22Rv1 (cell line): ENCODE data around the gene TXNRD2.

ENCODE experiments used
- H3K27ac ChIP-seq: fragments of 450-650 bp; 2 replicates; pipeline ENCODE4 v1.5.1; 2017
- ZFX ChIP-seq: fragments of 450-650 bp; IDR thresholded peaks from 2 replicates; pipeline ENCODE4 v1.6.1; 2017; ENCODE audit warnings: antibody characterized with exemption, borderline replicate concordance
- TF ChIP-seq, protein P1 (sequence below): fragments of 450-650 bp; IDR thresholded peaks from 2 replicates; pipeline ENCODE4 v1.5.1; 2017; ENCODE audit warnings: mild to moderate bottlenecking

Gene TXNRD2

DNA sequence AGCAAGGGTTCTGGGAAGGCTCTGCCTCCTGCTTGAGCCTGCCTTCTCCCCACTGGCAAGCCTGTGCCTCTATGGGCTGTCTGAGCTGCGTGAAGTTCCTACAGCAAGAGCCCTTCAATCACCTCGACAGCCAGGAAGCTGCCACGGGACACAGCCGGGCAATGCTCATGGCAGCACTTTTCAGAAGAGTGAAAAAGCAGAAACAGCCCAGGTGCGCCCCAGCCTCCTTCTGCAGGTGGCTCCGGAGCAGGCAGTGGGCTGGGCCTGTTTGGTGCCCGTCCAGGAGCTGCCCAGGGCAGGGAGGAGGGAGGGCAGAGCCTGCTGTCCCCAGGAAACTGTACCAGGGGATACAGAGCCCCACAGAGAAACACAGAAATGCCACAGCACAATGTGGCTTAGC is 24.7 kb downstream of the TXNRD2 start:
- H3K27ac ChIP-seq, result no peak overlapping the region
- TF ChIP-seq, protein P1, sequence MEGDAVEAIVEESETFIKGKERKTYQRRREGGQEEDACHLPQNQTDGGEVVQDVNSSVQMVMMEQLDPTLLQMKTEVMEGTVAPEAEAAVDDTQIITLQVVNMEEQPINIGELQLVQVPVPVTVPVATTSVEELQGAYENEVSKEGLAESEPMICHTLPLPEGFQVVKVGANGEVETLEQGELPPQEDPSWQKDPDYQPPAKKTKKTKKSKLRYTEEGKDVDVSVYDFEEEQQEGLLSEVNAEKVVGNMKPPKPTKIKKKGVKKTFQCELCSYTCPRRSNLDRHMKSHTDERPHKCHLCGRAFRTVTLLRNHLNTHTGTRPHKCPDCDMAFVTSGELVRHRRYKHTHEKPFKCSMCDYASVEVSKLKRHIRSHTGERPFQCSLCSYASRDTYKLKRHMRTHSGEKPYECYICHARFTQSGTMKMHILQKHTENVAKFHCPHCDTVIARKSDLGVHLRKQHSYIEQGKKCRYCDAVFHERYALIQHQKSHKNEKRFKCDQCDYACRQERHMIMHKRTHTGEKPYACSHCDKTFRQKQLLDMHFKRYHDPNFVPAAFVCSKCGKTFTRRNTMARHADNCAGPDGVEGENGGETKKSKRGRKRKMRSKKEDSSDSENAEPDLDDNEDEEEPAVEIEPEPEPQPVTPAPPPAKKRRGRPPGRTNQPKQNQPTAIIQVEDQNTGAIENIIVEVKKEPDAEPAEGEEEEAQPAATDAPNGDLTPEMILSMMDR, result no peak
- no peak for TF ChIP-seq ZFX

DNA sequence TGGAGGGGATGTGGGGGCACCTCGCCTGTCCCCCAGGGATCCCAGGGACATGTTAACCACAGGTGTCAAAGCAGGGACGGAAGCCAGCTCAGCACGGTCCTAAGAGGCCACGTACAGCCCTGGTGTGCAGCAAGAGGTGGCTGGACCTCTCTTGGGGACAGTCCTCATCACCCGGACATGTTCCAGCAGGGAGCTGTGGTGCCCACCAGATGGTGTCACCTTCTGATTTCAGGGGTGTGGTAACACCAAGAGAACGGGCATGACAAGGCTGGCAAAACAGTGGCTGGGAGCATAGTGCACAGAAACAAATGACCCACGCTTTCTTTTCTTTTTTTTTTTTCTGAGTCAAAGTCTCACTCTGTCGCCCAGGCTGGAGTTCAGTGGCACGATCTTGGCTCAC is 25.6 kb downstream of the TXNRD2 start:
- no peak overlapping the region for H3K27ac ChIP-seq
- TF ChIP-seq, protein P1, result no peak
- no peak for TF ChIP-seq ZFX

DNA sequence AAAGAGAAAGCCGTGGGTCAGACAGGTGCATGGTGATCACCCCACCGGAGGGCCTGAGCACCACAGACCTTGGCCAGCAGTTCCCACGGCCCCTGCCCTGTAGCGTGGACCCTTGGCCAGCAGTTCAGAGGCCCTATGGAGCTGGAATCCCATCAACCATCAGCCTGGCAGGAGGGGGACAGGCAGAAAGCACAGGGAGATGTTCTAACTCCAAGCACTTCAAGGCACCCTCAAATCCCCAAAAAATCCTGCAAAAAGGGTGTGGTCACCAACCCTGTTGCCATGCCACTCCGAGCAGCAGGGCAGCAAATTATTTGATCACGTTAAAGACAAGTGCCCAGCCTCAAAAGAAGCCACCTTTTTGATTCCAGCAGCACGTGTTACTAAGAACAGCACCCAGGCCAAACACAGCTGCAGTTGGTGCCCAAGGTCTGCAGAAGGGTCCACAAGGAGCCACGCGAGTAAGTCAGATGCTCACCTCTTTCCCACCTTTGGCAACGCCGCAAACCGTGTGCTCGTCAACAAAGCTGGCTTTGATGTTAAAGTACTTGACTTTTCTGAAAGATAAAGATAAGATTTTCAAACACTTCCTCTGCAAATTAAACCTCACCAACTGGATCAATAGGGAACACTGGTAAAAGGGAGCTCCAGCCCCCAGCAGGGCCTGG is 26.2 kb downstream of the TXNRD2 start:
- H3K27ac ChIP-seq, result no peak overlapping the region
- TF ChIP-seq ZFX, result no peak
- TF ChIP-seq, protein P1, result no peak

DNA sequence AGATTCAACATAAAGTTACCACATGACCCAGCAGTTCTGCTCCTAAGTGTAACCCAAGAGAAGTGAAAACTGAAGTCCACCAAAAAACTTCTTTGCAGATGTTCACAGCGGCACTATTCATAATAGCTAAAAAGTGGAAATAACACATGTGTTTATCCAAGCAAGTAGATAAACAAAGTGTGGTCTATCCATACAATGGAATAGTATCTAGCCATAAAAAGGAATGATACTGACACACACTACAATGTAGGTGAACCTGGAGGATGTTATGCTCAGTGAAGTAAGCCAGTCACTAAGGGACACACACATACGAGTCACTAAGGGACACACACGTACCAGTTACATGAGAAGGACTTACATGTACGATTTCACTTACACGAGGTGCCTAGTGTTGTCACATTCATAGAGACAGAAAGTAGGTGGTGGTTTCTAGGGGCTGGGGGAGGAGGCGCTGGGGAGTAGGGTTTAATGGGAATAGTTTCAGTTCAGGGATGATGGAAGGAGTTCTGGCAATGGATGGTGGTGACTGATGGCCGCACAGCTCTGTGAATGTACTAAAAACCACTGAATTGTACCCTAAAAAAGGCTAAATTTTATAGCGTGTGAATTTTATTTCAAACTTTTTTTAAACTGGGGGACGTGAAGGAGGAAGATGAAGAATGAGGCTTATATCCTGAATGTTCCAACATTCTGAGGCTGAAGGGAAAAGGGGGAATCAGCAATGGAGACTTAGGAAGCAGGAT is 27.2 kb downstream of the TXNRD2 start:
- TF ChIP-seq ZFX, result no peak
- TF ChIP-seq, protein P1, result no peak
- H3K27ac ChIP-seq, result no peak overlapping the region

DNA sequence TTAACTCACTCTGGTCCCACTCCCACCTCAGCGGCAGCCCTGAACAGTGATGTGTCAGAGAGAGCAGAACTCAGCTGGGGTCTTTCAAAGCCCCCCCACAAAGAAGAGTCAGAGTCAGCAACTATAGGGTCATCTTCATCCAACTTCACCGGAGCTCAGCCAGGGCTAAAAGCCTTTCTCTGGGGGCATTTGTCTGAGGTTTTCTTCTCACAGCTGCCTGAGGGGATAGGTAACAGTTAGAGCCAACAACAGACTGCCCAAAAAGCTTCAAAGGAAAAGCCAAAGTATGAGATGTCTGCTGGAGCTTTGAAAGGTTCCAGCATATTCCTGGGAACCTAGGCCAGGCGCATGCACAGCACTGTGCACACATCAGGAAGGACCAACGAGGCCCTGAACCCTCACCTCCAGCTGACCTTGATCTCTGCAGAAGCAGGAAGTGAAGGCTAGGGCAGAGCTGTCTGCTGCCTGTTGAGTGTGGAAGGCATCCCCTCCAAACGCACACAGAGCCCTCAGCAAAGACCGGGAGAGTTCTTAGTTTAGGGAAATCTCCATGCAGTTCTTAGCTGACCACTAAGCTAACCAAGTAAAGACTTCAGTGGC is 28.2 kb downstream of the TXNRD2 start:
- TF ChIP-seq, protein P1, result no peak
- TF ChIP-seq ZFX, result no peak
- no peak overlapping the region for H3K27ac ChIP-seq

DNA sequence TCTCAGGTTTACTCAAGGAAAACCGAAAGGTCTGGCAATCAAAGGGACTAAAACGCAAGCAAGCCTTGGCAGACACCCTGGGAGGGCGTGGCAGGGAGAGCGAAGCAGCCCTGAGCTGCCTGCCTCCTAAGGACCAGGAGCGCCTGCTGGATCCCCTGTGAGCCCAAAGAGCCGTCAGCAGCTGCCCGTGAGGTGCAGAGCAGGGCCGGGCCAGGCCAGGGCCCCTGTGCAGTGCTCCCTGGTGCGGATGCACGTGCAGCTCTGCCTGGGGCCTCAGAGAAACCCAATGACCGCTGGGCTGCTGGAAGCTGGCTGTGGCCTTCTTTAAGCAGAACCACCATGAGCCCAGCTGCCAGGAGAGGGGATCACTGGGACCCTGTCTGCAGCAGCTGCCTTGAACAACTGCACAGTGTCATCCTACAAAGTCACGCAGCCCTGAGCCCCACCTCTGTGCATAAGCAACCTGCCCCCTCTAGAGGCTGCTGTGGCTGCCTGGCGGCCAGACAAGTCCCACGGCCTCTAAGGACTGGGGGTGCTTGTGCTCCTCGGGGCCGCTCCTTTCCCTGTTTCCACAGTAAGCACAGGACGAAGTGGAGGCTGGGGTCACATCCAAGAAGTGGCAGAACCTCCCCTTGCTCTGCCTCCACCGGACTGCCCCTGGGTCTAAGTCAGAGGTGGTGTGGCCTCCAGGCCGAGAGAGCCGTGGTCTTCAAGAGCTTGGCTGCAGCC is 29.2 kb downstream of the TXNRD2 start:
- TF ChIP-seq, protein P1, result no peak
- TF ChIP-seq ZFX, result no peak
- no peak overlapping the region for H3K27ac ChIP-seq
